Measurements from ENCODE around the gene LSP1. TPM values are rescaled to one million over a fixed set of nuclear protein-coding genes. Genes with fewer than 3 reads are reported as not detected.

The LSP1 gene
- total and polyA plus RNA-seq, 2 of the 13 experiments (the other 11 are each of a cell fraction or from before 2014, with no cell fraction given): 0.59 to 1.00 TPM

- TF ChIP-seq PATZ1 (CRISPR knock-in tag; IDR thresholded peaks at IDR 0.05) (peak; percentile 38), DMTF1 (CRISPR knock-in tag; IDR thresholded peaks at IDR 0.05) (no peak), HNRNPH1 (optimal IDR thresholded peaks at IDR 0.05; ENCODE audit: low read depth, low read length) (no peak), HMGXB4 (CRISPR knock-in tag; IDR thresholded peaks at IDR 0.05; ENCODE audit: borderline replicate concordance in 1 of 2, low read depth in 1 of 2) (no peak), HOXA7 (CRISPR knock-in tag; IDR thresholded peaks at IDR 0.05) (no peak), EED (CRISPR knock-in tag; IDR thresholded peaks at IDR 0.05) (no peak), GMEB2 (CRISPR knock-in tag; IDR thresholded peaks at IDR 0.05; ENCODE audit: low read depth) (no peak), ATF7 (IDR thresholded peaks at IDR 0.05) (no peak), ATF7 (CRISPR knock-in tag; IDR thresholded peaks at IDR 0.05) (no peak), ZBTB20 (CRISPR knock-in tag; IDR thresholded peaks at IDR 0.05; ENCODE audit: borderline replicate concordance, low read depth) (no peak), SNRNP70 (IDR thresholded peaks at IDR 0.05; ENCODE audit: low read depth, low read length) (no peak), KAT8 (CRISPR knock-in tag; IDR thresholded peaks at IDR 0.05) (no peak), ZNF143 (CRISPR knock-in tag; IDR thresholded peaks at IDR 0.05) (no peak), SRSF1 (optimal IDR thresholded peaks at IDR 0.05; ENCODE audit: low read depth, low read length) (peak; percentile 42), ATF2 (CRISPR knock-in tag; IDR thresholded peaks at IDR 0.05) (0 out of 2 replicates have a peak, but pooled peaks have one; percentile 21), NONO (IDR thresholded peaks at IDR 0.05) (no peak), NONO (CRISPR knock-in tag; conservative IDR thresholded peaks at IDR 0.05) (0 out of 2 replicates have a peak, but pooled peaks have one; percentile 11), NR1H2 (CRISPR knock-in tag; IDR thresholded peaks at IDR 0.05; ENCODE audit: borderline replicate concordance, low read depth) (no peak), WIZ (CRISPR knock-in tag; IDR thresholded peaks at IDR 0.05) (no peak), ZSCAN20 (CRISPR knock-in tag; IDR thresholded peaks at IDR 0.05; ENCODE audit: borderline replicate concordance) (no peak)
These were observed 26.3 kb upstream of the LSP1 start (continued) for GRCh38 chr11:1826552-1827094.

Data from HepG2 (cell line).